GM21526 (cell line): ENCODE measurements around the gene DLGAP1.
"Not testable (repeated sequence)": the region's sequence is repeated elsewhere in the genome, so short reads cannot be mapped to it uniquely, and the experiment has no call there.

Source experiments
- ATAC-seq: cut with Tn5 transposase; IDR thresholded peaks from one replicate; pipeline ENCODE4 v1.9.1; 2021; ENCODE audit warnings: moderate library complexity; ENCODE audit not compliant: unreplicated experiment, low FRiP score

DLGAP1 gene

DNA sequence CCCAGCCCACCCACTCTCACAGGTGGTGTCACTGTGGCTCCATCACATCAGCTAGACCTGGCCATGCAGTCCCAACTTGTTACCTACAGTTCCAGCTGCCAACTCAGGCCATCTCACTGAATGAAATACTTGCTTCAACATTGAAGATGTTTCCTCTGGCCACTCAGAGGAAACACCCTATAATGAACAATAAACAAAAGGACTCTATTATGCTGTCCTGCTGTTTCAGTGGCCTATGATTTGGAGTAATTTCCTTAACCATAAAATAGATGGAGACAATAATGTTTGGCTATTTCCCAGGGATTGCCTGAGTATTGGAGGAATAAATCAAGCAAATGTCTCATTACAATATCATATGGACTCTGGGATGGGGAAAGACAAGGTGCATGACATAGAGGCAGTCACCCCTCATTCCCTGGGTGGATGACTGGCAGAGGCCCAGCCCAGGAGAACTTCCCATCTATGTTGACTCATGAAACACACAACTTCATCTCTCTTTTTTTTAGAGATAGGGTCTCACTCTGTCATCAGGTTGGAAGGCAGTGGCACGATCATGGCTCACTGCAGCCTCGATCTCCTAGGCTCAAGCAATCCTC lies 870.7 kb downstream of the DLGAP1 start:
- ATAC-seq, result no peak

DNA sequence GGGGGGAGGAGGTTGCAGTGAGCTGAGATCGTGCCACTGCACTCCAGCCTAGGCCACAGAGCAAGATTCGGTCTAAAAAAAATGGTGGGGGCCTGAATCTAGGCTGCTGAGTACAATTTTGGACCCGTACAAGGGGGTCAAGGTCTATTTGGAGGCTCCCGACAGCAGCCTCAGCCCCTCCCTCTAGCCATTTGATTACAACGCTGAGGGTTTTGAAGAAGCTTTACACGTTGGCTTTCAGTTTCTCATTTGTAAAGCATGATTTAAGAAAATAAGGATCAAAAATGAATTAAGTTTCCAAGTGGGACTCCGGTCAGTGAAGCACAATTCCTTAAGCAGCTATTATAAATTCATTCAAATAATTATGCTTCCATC lies 871.2 kb downstream of the DLGAP1 start:
- ATAC-seq, result no peak

DNA sequence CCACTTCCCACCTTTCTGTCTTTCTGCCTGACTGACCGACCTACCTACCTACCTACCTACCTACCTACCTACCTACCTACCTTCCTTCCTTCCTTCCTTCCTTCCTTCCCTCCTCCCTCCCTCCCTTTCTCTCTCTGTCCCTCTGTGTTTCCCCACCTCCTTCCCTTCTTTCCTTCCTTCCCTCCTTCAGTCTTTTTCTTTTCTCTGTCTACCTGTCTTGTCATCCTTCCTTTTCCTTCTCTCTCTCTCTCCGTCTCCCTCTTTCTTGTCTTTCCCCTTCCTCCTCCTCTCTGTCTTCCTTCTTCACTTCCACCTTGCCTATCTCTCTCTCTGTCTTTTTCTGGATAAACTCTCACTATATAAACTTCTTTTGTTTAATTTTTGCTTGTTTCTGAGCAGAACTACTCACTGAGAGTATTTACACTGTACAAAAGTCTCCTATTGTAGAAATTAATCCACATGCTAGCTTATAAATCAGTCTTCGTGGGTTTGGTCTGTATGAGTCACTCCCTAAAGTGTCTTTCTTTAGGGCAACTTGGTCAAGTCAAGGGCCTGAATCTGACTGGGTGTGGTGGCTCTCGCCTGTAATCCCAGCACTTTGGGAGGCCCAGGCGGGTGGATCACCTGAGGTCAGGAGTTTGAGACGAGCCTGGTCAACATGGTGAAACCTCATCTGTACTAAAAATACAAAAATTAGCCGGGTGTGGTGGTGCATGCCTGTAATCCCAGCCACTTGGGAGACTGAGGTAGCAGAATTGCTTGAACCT lies 871.8 kb downstream of the DLGAP1 start:
- not testable (repeated sequence) for ATAC-seq

DNA sequence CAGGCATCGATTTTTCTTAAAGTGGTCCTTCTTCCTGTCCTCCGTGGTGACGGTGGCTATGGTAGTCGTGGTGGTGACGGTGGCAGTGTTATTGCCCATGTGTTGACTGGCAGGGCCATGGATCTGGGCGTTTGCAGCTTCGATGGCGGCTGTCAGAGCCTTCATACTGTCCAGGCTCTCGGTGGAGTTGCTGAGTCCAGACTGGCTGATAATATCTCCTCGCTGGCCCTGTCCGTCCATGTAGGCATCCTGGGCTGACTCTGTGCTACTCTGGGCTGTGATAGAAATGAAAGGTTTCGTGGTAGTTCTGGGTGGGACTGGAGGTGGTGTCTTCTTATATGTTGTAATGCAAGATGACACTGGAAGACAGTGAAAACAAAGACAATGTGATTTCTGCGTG lies 873.2 kb downstream of the DLGAP1 start:
- no peak for ATAC-seq

DNA sequence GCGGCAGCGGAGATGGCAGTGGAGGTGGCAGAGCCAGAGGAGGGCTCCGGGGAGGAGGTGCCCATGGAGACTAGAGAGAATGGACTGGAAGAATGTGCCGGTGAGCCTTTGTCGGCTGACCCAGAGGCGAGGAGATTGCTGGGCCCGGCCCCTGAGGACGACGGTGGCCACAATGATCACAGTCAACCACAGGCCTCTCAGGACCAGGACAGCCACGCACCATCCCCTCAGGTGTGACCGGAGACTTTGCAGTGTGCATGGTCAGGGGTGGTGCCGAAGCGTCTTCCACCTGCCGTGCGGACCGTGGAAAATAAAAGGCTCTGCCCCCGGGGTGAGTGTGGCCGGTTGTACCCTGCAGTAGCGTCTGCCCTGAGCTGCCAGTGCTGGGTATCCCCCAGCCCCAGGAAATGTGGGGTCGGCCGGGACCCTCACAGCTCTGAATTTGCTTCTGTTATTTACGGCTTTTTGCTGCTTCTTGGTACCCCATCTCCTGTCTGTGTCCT lies 874.5 kb downstream of the DLGAP1 start:
- ATAC-seq, result not testable (repeated sequence)

DNA sequence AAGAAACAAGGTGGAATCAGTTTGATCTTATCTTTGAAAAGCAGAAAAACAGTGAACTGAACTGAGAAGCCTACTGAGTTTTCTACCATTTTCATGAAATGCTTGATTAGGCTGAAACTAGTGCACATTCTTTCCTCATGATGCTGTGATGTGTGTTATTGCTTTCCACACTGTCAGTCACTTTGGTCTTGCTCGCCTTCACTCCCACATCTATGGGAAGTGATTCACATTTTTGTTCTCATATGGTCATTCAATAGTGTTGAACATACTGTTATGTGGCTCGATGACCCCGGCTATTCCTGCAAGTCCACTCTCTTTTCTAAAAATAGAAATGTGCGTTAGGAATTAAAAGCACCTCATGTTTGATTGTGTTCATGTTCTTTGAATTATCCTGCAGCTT lies 875.4 kb downstream of the DLGAP1 start:
- ATAC-seq, result no peak

DNA sequence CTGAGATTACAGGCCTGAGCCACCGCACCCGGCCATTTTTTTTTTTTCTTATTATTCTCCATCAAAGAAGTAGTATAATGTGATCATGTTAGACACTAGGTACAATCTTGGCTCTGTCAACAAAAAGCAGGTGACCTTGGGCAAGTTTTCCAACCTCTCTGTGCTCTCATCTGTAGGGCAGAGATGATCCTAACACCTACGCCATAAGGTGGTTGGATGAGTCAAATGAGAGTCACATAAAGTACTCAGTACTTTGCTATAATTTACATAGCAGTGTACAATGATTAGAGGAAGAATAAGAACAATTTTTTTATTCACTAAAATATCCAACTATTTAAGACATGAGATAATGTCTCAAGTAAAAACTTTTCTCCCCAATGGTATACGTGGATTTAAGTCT lies 876.5 kb downstream of the DLGAP1 start:
- no peak for ATAC-seq

DNA sequence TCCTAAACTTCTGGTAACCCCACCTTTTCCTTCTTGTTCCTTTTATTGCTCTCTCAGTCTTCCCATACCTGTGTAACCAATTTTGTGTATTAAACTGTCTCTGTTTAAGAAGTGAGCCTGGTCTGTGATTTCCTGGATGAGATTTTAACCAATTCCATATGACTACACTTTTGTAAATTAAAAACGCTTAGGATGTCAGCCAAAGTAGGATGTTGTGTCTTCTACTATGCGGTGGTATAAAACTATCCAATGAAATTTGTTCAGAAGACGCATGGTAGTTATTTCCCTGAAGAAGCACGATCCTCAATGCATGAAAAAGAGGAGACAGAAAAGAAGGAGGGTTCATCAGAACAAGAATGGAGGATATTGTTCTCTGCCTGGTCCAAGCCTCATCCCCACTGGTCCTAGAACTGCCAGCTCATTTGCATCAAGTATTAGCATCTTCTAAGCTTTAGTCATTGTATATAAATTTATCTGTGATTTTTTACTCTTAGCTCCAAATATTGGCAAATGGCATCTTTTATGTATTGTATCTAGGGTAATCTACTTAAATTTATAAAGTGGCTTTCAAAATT lies 877.7 kb downstream of the DLGAP1 start:
- no peak for ATAC-seq

DNA sequence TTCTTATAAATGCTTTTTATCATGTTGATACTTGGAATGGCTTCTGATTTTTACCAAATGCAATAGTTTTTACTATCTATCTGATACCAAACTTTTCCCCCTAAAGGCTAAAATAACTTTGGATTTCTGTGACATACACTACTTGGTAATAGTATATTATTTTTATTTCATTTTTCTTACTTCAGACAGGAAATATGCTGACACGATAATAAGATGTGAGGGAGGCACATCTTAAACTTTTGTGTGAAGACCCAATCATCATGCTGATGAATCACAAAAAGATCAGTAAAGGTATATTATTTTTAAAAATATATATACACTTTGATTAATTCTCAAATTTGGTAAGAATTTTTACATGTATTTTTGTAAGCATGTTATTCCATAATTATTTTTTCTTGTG lies 882.3 kb downstream of the DLGAP1 start:
- ATAC-seq, result no peak

DNA sequence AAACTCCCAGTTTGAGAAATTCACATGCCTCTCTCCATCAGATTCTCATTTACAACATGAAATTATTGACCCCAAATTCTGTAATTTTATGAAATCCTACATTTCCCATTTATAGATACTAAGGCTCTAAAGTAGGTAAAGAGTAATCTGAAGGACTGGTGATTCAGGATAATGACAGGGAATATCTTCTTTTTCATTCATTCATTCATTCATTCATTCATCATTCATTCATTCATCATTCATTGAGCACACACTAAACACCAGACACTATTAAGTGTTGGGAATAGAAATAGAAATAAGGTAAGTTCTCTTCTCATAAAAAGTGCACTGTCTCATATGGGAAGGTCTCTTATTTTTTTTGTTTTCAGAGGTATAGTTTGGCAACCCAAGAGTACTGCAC lies 888.3 kb downstream of the DLGAP1 start:
- no peak for ATAC-seq

DNA sequence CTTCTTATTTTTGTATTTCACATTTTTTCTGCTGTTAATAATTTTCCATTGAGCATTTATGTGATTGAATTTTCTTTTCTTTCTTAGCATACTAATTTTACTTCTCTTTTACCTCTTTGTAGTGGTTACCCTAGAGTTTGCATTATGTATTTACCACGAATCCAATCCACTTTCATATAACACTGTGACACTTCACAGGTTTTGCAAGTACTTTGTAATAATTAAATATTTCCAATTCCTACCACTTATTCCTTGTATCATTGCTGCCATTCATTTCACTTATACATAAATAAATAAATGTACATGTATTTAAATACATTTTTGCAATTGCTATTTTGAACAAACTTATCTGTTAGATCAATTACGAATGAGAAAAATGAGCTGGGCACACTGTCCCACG lies 894.4 kb downstream of the DLGAP1 start:
- ATAC-seq, result no peak

DNA sequence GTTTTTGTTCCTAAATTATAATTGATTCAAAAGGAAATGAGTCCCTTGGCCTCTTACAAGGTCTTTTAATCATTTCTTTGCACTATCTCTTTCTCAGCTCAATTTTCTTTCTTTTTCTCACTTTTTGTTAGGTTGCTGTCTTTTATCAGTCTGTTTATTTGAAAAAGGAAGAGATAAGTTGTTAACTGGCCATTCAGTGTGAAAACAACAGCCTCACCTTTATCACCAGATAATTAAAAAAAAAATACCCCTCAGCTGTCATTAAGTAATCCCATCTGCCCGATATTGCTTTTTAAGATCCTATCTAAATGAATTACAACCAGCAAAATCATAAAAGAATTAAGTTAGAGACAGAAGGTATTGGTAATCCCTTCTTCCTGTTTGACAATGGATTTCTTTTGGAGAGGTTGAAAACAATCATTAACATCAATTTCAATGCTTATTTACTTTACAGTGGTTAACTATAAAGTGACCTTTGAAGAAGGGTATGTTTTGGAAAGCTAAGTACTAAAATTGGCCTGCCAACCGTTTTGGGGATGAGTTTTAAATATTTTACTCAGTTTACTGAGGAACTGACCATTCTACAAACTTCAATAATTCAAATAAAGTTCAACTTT lies 900.2 kb downstream of the DLGAP1 start:
- no peak for ATAC-seq

DNA sequence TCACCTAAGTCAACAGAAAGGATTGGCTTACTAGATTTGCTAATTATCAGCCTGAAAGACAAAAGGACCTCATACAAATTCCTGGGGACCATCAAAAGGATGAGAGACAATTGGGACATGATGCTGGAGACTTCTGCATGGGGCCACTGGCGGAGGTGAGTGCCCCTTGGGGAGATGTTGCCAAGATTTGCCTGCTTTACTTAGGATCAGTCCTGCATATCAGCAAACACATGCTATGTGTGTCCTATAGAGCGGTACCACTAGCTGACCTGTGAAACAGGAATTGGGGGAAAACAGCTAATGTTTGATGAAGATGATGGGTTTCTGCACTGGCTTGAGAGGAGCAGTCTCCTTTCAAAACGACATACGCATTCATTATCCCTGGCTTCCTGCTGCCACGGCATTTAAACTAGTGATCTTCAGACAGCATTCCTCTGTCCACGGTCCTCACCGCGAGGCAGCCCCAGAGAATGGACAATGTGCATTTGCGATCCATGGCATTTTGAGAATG lies 901.0 kb downstream of the DLGAP1 start:
- ATAC-seq, result no peak

DNA sequence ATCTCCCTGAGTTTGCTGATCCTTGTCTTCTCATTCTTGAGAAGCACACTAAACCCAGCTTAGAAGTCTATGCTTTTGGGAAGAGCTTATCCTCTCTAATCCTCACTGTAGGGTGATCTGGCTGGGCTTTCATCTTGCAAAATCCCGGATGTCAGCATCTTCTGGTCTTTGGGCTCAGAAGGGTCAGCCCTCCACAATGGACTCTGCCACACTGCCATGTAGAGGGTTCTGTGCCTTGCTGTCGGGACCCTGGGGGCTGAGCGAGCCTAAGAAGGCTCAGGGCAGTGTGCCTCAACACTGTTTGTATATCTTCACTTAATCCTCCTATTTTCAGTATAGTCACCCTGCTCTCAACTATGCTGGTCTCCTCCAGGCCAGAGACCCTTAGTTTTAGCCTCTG lies 902.8 kb downstream of the DLGAP1 start:
- ATAC-seq, result no peak

DNA sequence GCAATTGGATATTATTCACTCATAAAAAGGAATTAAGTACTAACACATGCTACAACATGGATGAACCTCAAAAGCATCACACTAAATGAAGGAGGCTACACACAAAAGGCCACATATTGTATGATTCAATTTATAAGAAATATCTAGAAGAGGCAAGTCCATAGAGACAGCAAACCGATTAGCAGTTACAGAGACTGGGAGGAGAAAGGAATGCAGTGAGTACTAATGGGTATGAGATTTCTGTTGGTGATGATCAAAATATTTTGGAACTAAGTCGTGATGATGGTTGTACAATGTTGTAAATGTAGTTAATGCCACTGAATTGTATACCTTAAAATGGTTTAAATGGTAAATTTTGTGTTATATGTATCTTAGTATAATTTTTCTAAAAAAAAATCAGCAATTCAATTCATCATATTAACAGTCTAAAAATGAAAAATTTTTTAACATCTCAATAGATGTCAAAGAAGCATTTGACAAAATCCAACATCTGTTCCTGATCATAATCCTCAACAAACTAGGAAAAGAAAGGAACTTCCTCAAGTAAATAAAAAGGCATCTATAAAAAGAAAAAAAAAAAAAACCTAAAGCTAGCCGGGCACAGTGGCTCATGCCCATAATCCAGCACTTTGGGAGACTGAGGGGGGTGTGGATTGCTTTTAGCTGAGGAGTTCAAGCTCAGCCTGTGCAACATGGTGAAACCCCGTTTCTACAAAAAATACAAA lies 907.1 kb downstream of the DLGAP1 start:
- no peak for ATAC-seq

DNA sequence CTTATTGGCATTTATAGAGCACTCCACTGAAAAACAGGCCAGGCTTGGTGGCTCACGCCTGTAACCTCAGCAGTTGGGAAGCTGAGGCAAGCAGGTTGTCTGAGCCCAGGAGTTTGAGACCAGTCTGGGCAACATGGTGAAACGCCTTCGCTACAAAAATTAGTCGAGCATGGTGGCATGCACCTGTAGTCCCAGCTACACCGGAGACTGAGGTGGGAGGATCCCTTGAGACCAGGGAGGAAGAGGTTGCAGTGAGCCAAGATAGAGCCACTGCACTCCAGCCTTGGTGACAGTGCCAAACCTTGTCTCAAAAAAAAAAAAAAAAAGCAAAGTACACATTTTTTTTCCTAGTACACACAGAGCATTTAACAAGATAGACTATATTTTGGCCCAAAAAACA lies 909.0 kb downstream of the DLGAP1 start:
- no peak for ATAC-seq

DNA sequence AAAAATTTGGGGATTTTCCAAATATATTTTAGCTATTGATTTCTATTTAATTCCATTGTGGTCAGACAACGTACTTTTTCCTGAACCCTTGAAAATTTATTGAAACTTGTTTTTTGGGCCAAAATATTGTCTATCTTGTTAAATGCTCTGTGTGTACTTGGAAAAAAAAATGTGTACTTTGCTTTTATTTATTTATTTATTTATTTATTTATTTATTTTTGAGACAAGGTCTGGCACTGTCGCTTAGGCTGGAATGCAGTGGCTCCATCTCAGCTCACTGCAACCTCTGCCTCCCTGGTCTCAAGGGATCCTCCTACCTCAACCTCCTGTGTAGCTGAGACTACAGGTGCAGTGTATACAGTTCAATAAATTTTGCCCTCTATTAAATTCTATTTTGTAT lies 910.6 kb downstream of the DLGAP1 start:
- no peak for ATAC-seq

DNA sequence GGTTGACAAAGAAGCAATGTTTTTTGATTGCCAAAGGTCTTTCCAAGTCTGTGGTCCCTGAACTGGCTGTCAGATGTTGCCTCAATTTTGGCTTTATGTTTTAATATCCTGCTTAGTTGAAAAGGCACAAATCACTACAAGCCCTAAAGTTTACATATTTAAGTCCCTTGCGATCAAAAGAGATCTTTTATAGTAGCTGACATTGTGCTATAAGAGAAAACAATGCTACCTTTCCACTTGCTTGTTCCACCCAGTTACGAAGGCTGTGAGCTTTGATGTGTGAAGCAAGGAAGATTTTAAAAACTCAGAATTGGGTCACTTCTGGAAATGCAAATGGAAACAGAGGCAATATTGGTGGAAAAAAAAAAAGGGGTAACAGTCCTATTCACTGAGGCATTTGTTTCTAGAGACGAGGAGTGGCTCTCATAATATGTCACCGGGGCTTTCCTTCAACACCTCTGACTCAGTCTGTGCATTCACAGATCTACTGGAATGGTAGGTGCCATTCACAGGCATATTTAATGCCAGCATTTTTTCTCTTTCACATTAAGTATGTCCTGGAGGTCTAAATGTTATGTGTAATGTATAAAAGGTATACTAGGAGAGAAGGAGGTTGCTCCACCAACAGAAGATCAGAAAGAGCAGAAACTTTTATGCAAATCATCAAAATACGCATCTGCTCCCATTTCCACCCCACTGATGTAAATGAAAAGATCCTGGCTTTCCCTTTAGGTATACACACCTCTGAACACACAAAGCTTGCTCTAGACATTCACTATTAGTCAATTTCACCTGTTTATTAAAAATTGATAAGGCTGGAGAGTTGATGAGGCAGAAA lies 913.3 kb downstream of the DLGAP1 start:
- ATAC-seq, result peak; percentile 75

DNA sequence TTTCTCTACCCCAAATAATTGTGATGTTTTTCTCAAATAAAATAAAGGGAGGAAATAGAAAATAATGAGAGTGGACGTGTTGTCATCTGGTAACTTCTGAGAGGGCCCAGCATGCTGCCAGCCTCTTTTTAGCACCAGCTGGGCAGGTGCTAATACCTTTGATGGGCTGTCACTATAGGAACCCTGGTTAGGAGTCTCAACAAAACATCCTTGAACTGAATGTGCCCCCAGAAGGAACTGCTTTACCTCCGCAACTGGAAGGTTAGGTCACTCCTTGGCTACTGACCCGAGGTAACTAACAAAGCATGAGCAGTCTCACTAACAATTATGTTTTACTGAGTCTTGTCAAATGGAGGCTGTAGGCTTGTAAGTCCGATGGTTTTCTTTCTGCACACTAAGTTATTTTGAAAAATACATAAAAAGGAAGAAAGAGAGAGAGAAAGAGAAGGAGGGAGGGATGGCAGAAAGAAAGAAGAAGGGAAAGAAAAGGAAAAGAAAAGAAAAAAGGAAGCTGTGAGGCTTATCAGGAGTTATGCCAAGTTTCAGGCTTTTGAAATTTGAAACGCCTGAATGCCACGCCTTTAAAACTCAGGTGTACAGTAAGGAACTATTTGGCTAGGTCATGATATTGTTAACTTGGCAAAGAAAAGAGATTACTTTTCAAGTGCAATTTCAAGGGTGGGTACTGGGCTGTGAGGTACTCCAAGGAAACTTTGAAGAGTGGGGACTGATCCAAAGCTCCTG lies 914.1 kb downstream of the DLGAP1 start:
- ATAC-seq, result no peak
